Trophoblast cell (in vitro differentiated cells and primary cell): Measurements from ENCODE around the gene BORCS6.

ENCODE experiments used
- DNase-seq, 2 donors: peaks; one replicate each; pipeline ENCODE4 v3.0.0-alpha.2; 2016
- H2AFZ ChIP-seq: 2 replicates; pipeline ENCODE4 v1.6.1; 2013; ENCODE audit warnings: low read length, moderate library complexity, mild to moderate bottlenecking; ENCODE audit not compliant: insufficient read depth, poor library complexity
- H2AK5ac ChIP-seq: 2 replicates; pipeline ENCODE4 v1.6.1; 2013; ENCODE audit warnings: mild to moderate bottlenecking, low read length
- H2BK120ac ChIP-seq: 2 replicates; pipeline ENCODE4 v1.6.1; 2013; ENCODE audit warnings: low read length, mild to moderate bottlenecking, moderate library complexity; ENCODE audit not compliant: insufficient read depth, poor library complexity
- H2BK12ac ChIP-seq: 2 replicates; pipeline ENCODE4 v1.6.1; 2013; ENCODE audit warnings: mild to moderate bottlenecking, low read length, moderate library complexity
- H2BK5ac ChIP-seq: 2 replicates; pipeline ENCODE4 v1.6.1; 2013; ENCODE audit warnings: low read length, low read depth, moderate library complexity, mild to moderate bottlenecking; ENCODE audit not compliant: poor library complexity
- H3K14ac ChIP-seq: 2 replicates; pipeline ENCODE4 v1.6.1; 2013; ENCODE audit warnings: mild to moderate bottlenecking, low read length
- H3K18ac ChIP-seq: 2 replicates; pipeline ENCODE4 v1.6.1; 2013; ENCODE audit warnings: mild to moderate bottlenecking, low read length
- H3K23ac ChIP-seq: 2 replicates; pipeline ENCODE4 v1.6.1; 2013; ENCODE audit warnings: low read length
- H3K27ac ChIP-seq: 2 replicates; pipeline ENCODE4 v1.5.1; 2013; ENCODE audit warnings: low read depth, mild to moderate bottlenecking, inconsistent platforms, low read length, moderate library complexity
- H3K27me3 ChIP-seq: 2 replicates; pipeline ENCODE4 v1.6.1; 2013; ENCODE audit warnings: inconsistent platforms, mild to moderate bottlenecking, low read length, moderate library complexity; ENCODE audit not compliant: insufficient read depth
- H3K36me3 ChIP-seq, 2 experiments: 1 replicate in 1 of 2; 2 replicates in 1 of 2; pipeline ENCODE4 v1.6.1; 2013; ENCODE audit warnings: low read length in 2 of 2, mild to moderate bottlenecking in 2 of 2, moderate library complexity in 1 of 2; ENCODE audit not compliant: insufficient read depth in 2 of 2, control insufficient read depth in 1 of 2
- H3K4ac ChIP-seq: 2 replicates; pipeline ENCODE4 v1.6.1; 2013; ENCODE audit warnings: low read depth, mild to moderate bottlenecking, low read length, moderate library complexity
- H3K4me1 ChIP-seq, 2 experiments: 1 replicate in 1 of 2; 2 replicates in 1 of 2; pipeline ENCODE4 v1.6.1; 2013; ENCODE audit warnings: low read length in 2 of 2, mild to moderate bottlenecking in 2 of 2, moderate library complexity in 1 of 2; ENCODE audit not compliant: insufficient read depth in 2 of 2, control insufficient read depth in 1 of 2
- H3K4me2 ChIP-seq: 2 replicates; pipeline ENCODE4 v1.6.1; 2013; ENCODE audit warnings: inconsistent platforms, mild to moderate bottlenecking, low read length, moderate library complexity
- H3K4me3 ChIP-seq: 2 replicates; pipeline ENCODE4 v1.5.1; 2013; ENCODE audit warnings: mild to moderate bottlenecking, low read depth, low read length, inconsistent platforms
- H3K79me1 ChIP-seq: one replicate; pipeline ENCODE4 v1.6.1; 2013; ENCODE audit warnings: low read length
- H3K79me2 ChIP-seq: 2 replicates; pipeline ENCODE4 v1.6.1; 2013; ENCODE audit warnings: low read length, mild to moderate bottlenecking; ENCODE audit not compliant: control insufficient read depth, insufficient read depth, poor library complexity
- H3K9ac ChIP-seq: 2 replicates; pipeline ENCODE4 v1.6.1; 2013; ENCODE audit warnings: mild to moderate bottlenecking, low read length
- H3K9me3 ChIP-seq: 2 replicates; pipeline ENCODE4 v1.6.1; 2013; ENCODE audit warnings: low read depth, mild to moderate bottlenecking, control low read depth, inconsistent platforms, low read length; ENCODE audit not compliant: insufficient read depth
- H4K12ac ChIP-seq: 2 replicates; pipeline ENCODE4 v1.6.1; 2013; ENCODE audit warnings: low read depth, mild to moderate bottlenecking, low read length, moderate library complexity
- H4K8ac ChIP-seq: 2 replicates; pipeline ENCODE4 v1.6.1; 2013; ENCODE audit warnings: low read depth, mild to moderate bottlenecking, low read length, moderate library complexity
- H4K91ac ChIP-seq: one replicate; pipeline ENCODE4 v1.6.1; 2013; ENCODE audit warnings: low read depth, mild to moderate bottlenecking, low read length, moderate library complexity
- WGBS: extraction: QIAGEN DNeasy Blood & Tissue Kit; methylation state at CpG from one replicate; pipeline ENCODE4 v1.1.7; 2013; ENCODE audit warnings: missing lambda C conversion rate; ENCODE audit not compliant: insufficient read length, insufficient coverage; ENCODE audit errors: extremely low coverage; 5-methylcytosine and 5-hydroxymethylcytosine counted together

BORCS6 gene

GRCh38 chr17:8234361-8235270 is 44.6 kb upstream of the BORCS6 start:
- H3K4me3 ChIP-seq = no peak overlapping the region
- H3K27ac ChIP-seq = no peak overlapping the region
- DNase-seq = peak; percentile 52 to 64
- H4K12ac ChIP-seq = no peak overlapping the region
- no peak overlapping the region for H3K4ac ChIP-seq
- no peak overlapping the region for H3K4me2 ChIP-seq
- no CpG with 5 or more reads among the region's 21 CpGs for WGBS
- H3K14ac ChIP-seq = no peak overlapping the region
- H3K79me2 ChIP-seq = no peaks in the 10 kb centered on the region
- no peaks in the 10 kb centered on the region for H3K9me3 ChIP-seq
- H3K79me1 ChIP-seq = no peaks in the 10 kb centered on the region
- no peak overlapping the region for H2BK120ac ChIP-seq
- no peak overlapping the region for H3K18ac ChIP-seq
- H2BK12ac ChIP-seq = no peak overlapping the region
- no peaks in the 10 kb centered on the region for H3K27me3 ChIP-seq
- no peak overlapping the region for H3K23ac ChIP-seq
- no peak overlapping the region for H2AFZ ChIP-seq
- H2BK5ac ChIP-seq = no peak overlapping the region
- no peak overlapping the region for H4K91ac ChIP-seq
- H3K36me3 ChIP-seq = peaks cover 43 to 60% of the 10 kb centered on the region in 2 experiments
- no peak overlapping the region for H2AK5ac ChIP-seq
- H4K8ac ChIP-seq = no peak overlapping the region
- no peaks in the 10 kb centered on the region for H3K4me1 ChIP-seq
- H3K9ac ChIP-seq = no peak overlapping the region

GRCh38 chr17:8231701-8232100 is 41.7 kb upstream of the BORCS6 start:
- H3K27ac ChIP-seq = no peak overlapping the region

GRCh38 chr17:8227238-8227581 is 37.2 kb upstream of the BORCS6 start:
- WGBS = no CpG with 5 or more reads among the region's 4 CpGs
- no peaks in the 10 kb centered on the region for H3K27me3 ChIP-seq

More at GRCh38 chr17:8231701-8232100, 41.7 kb upstream of the BORCS6 start:
- H3K4me2 ChIP-seq = no peak overlapping the region
- no peak overlapping the region for H2AFZ ChIP-seq
- peaks cover 58 to 71% of the 10 kb centered on the region in 2 experiments for H3K36me3 ChIP-seq
- H2BK12ac ChIP-seq = no peak overlapping the region
- WGBS = no CpG with 5 or more reads among the region's 10 CpGs
- H3K27me3 ChIP-seq = no peaks in the 10 kb centered on the region
- peaks cover 3 to 4% of the 10 kb centered on the region in 2 experiments for H3K4me1 ChIP-seq
- H3K4me3 ChIP-seq = no peak overlapping the region
- H4K12ac ChIP-seq = no peak overlapping the region
- no peaks in the 10 kb centered on the region for H3K9me3 ChIP-seq
- no peak overlapping the region for H2AK5ac ChIP-seq
- H3K79me1 ChIP-seq = no peaks in the 10 kb centered on the region
- H3K23ac ChIP-seq = no peak overlapping the region
- no peaks in the 10 kb centered on the region for H3K79me2 ChIP-seq
- no peak overlapping the region for H4K91ac ChIP-seq
- H3K9ac ChIP-seq = no peak overlapping the region
- no peak overlapping the region for H4K8ac ChIP-seq
- no peak overlapping the region for H3K18ac ChIP-seq
- no peak overlapping the region for H2BK120ac ChIP-seq
- no peak overlapping the region for H3K14ac ChIP-seq
- H2BK5ac ChIP-seq = no peak overlapping the region
- no peak for DNase-seq
- H3K4ac ChIP-seq = no peak overlapping the region

GRCh38 chr17:8226536-8227237 is 36.7 kb upstream of the BORCS6 start:
- Histone ChIP-seq H3K23ac (no peak overlapping the region), H2AFZ (peak overlapping the region; percentile 3), H3K4me3 (peak overlapping the region; percentile 51), H3K27ac (peak overlapping the region; percentile 32), H2BK5ac (no peak overlapping the region), H3K14ac (no peak overlapping the region), H4K12ac (no peak overlapping the region), H3K9ac (no peak overlapping the region), H3K18ac (no peak overlapping the region), H3K4me2 (peak overlapping the region; percentile 65), H3K27me3 (no peaks in the 10 kb centered on the region), H2BK120ac (no peak overlapping the region), H3K79me1 (peaks cover 15% of the 10 kb centered on the region), H3K4me1 (peaks cover 10 to 11% of the 10 kb centered on the region in 2 experiments), H2AK5ac (no peak overlapping the region), H3K36me3 (peaks cover 25 to 36% of the 10 kb centered on the region in 2 experiments), H3K9me3 (no peaks in the 10 kb centered on the region), H4K91ac (no peak overlapping the region), H2BK12ac (no peak overlapping the region), H3K4ac (no peak overlapping the region), H4K8ac (no peak overlapping the region), H3K79me2 (peaks cover 11% of the 10 kb centered on the region)
- DNase-seq = peak; percentile 96 to 98
- WGBS = no CpG with 5 or more reads among the region's 32 CpGs

More at GRCh38 chr17:8227238-8227581, 37.2 kb upstream of the BORCS6 start:
- Histone ChIP-seq H3K4me2 (peak overlapping the region; percentile 65), H3K4me3 (no peak overlapping the region), H3K79me2 (peaks cover 10% of the 10 kb centered on the region), H3K79me1 (peaks cover 13% of the 10 kb centered on the region), H2BK120ac (no peak overlapping the region), H3K18ac (no peak overlapping the region), H2BK12ac (no peak overlapping the region), H2BK5ac (no peak overlapping the region), H4K91ac (no peak overlapping the region), H3K9ac (no peak overlapping the region), H3K9me3 (no peaks in the 10 kb centered on the region), H3K36me3 (peaks cover 30 to 41% of the 10 kb centered on the region in 2 experiments), H4K12ac (peak overlapping the region; percentile 70), H3K4me1 (peaks cover 10 to 11% of the 10 kb centered on the region in 2 experiments), H4K8ac (no peak overlapping the region), H3K23ac (no peak overlapping the region), H3K4ac (no peak overlapping the region), H3K14ac (no peak overlapping the region), H2AK5ac (no peak overlapping the region), H3K27ac (no peak overlapping the region), H2AFZ (no peak overlapping the region)
- DNase-seq = peak in 1 of 2 donors; percentile 14
